ENCODE results near the gene ABTB2.
A peak's percentile ranks its signal among the peaks of the same experiment; 100 is the strongest.

Gene ABTB2

GRCh38 chr11:34205326-34206035, 152.3 kb downstream of the ABTB2 start:
- no peak for DNase-seq

GRCh38 chr11:34204396-34205279, 153.2 kb downstream of the ABTB2 start:
- DNase-seq, result no peak

- DNase-seq, result no peak
Observed at GRCh38 chr11:34203377-34203871, 154.4 kb downstream of the ABTB2 start.

GRCh38 chr11:34201129-34201528, 156.7 kb downstream of the ABTB2 start:
- no peak for DNase-seq

GRCh38 chr11:34199525-34199924, 158.3 kb downstream of the ABTB2 start:
- no peak for DNase-seq

- DNase-seq, result peak in 1 of 2 donors; percentile 17
Observed at GRCh38 chr11:34198523-34198922, 159.3 kb downstream of the ABTB2 start.

- no peak for DNase-seq
Observed at GRCh38 chr11:34197256-34197655, 160.6 kb downstream of the ABTB2 start.

- DNase-seq, result no peak
Observed at GRCh38 chr11:34194576-34195335, 163.1 kb downstream of the ABTB2 start.

GRCh38 chr11:34192481-34193401, 165.1 kb downstream of the ABTB2 start:
- DNase-seq, result no peak

- no peak for DNase-seq
Observed at GRCh38 chr11:34191578-34191977, 166.2 kb downstream of the ABTB2 start.

GRCh38 chr11:34190192-34191139, 167.3 kb downstream of the ABTB2 start:
- DNase-seq, result no peak

GRCh38 chr11:34189191-34189590, 168.6 kb downstream of the ABTB2 start:
- DNase-seq, result no peak

- no peak for DNase-seq
Observed at GRCh38 chr11:34188181-34188580, 169.6 kb downstream of the ABTB2 start.

GRCh38 chr11:34185926-34186841, 171.6 kb downstream of the ABTB2 start:
- DNase-seq, result no peak

- no peak for DNase-seq
Observed at GRCh38 chr11:34184505-34185015, 173.2 kb downstream of the ABTB2 start.

- no peak for DNase-seq
Observed at GRCh38 chr11:34183848-34184391, 173.9 kb downstream of the ABTB2 start.

GRCh38 chr11:34182921-34183685, 174.7 kb downstream of the ABTB2 start:
- DNase-seq, result no peak

GRCh38 chr11:34182425-34182824, 175.4 kb downstream of the ABTB2 start:
- no peak for DNase-seq
